ENCODE results near the gene AK9.

AK9 gene

GRCh38 chr6:109510358-109510757, 180.6 kb downstream of the AK9 start:
- DNase-seq (ENCODE audit: low spot score) = no peak

- no peak for DNase-seq (ENCODE audit: low spot score)
Measured at GRCh38 chr6:109508166-109508860, 182.7 kb downstream of the AK9 start.

- DNase-seq (ENCODE audit: low spot score) = no peak
Measured at GRCh38 chr6:109507490-109508072, 183.4 kb downstream of the AK9 start.

- no peak for DNase-seq (ENCODE audit: low spot score)
Measured at GRCh38 chr6:109506841-109507240, 184.2 kb downstream of the AK9 start.

GRCh38 chr6:109506314-109506713, 184.7 kb downstream of the AK9 start:
- no peak for DNase-seq (ENCODE audit: low spot score)

GRCh38 chr6:109503327-109504224, 187.4 kb downstream of the AK9 start:
- peak; percentile 52 for DNase-seq (ENCODE audit: low spot score)

GRCh38 chr6:109498936-109499335, 192.1 kb downstream of the AK9 start:
- DNase-seq (ENCODE audit: low spot score) = no peak

- no peak for DNase-seq (ENCODE audit: low spot score)
Measured at GRCh38 chr6:109498052-109498451, 192.9 kb downstream of the AK9 start.

GRCh38 chr6:109496036-109496772, 194.8 kb downstream of the AK9 start:
- peak; percentile 55 for DNase-seq (ENCODE audit: low spot score)

- no peak for DNase-seq (ENCODE audit: low spot score)
Measured at GRCh38 chr6:109493865-109494264, 197.1 kb downstream of the AK9 start.

GRCh38 chr6:109491207-109491938, 199.6 kb downstream of the AK9 start:
- DNase-seq (ENCODE audit: low spot score) = no peak

- no peak for DNase-seq (ENCODE audit: low spot score)
Measured at GRCh38 chr6:109490713-109491112, 200.3 kb downstream of the AK9 start.

- DNase-seq (ENCODE audit: low spot score) = no peak
Measured at GRCh38 chr6:109488001-109488400, 203.0 kb downstream of the AK9 start.

GRCh38 chr6:109486068-109486467, 204.9 kb downstream of the AK9 start:
- DNase-seq (ENCODE audit: low spot score) = no peak

GRCh38 chr6:109485266-109485935, 205.6 kb downstream of the AK9 start:
- no peak for DNase-seq (ENCODE audit: low spot score)

- DNase-seq (ENCODE audit: low spot score) = no peak
Measured at GRCh38 chr6:109484122-109484521, 206.9 kb downstream of the AK9 start.

- no peak for DNase-seq (ENCODE audit: low spot score)
Measured at GRCh38 chr6:109483735-109484057, 207.3 kb downstream of the AK9 start.

GRCh38 chr6:109482905-109483734, 207.9 kb downstream of the AK9 start, which contains the start of gene ZBTB24:
Gene ZBTB24, minus strand, starts transcription at chr6:109483219. Its CDS starts 1,193 bp downstream, at chr6:109482026.
- peak; percentile 95 for DNase-seq (ENCODE audit: low spot score)

- DNase-seq (ENCODE audit: low spot score) = no peak
Measured at GRCh38 chr6:109480993-109481480, 210.0 kb downstream of the AK9 start.

Measured in AG20443 (cell line).